ENCODE results near the gene SERPINI2.

DNA sequence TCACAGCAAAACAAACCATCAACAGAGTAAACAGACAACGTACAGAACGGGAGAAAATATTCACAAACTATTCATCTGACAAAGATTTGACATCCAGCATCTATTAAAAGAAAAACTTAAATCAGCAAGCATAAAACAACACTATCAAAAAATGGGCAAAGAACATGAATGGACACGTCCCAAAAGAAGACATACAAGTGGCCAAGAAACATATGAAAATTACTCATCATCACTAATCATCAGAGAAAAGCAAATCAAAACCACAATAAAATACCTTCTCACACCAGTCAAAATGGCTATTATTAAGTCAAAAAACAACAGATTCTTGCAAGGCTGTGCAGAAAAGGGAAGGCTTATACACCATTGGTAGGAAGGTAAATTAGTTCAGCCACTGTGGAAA is 13.7 kb upstream of the SERPINI2 start:
- TF ChIP-seq, protein P1, sequence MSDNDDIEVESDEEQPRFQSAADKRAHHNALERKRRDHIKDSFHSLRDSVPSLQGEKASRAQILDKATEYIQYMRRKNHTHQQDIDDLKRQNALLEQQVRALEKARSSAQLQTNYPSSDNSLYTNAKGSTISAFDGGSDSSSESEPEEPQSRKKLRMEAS (IDR thresholded peaks at IDR 0.05), result no peak
- TF ChIP-seq EP300 (IDR thresholded peaks at IDR 0.05; ENCODE audit: borderline replicate concordance), result no peak
- TF ChIP-seq CEBPB (IDR thresholded peaks at IDR 0.05), result no peak
- TF ChIP-seq FOXM1 (IDR thresholded peaks at IDR 0.05; ENCODE audit: borderline replicate concordance, low read depth), result no peak
- no peak for TF ChIP-seq TAF1 (IDR thresholded peaks at IDR 0.05; ENCODE audit: low read depth)
- no peak for TF ChIP-seq CREB1 (IDR thresholded peaks at IDR 0.05; ENCODE audit: low read depth)
- TF ChIP-seq TEAD4 (IDR thresholded peaks at IDR 0.05), result no peak
- TF ChIP-seq, protein P2, sequence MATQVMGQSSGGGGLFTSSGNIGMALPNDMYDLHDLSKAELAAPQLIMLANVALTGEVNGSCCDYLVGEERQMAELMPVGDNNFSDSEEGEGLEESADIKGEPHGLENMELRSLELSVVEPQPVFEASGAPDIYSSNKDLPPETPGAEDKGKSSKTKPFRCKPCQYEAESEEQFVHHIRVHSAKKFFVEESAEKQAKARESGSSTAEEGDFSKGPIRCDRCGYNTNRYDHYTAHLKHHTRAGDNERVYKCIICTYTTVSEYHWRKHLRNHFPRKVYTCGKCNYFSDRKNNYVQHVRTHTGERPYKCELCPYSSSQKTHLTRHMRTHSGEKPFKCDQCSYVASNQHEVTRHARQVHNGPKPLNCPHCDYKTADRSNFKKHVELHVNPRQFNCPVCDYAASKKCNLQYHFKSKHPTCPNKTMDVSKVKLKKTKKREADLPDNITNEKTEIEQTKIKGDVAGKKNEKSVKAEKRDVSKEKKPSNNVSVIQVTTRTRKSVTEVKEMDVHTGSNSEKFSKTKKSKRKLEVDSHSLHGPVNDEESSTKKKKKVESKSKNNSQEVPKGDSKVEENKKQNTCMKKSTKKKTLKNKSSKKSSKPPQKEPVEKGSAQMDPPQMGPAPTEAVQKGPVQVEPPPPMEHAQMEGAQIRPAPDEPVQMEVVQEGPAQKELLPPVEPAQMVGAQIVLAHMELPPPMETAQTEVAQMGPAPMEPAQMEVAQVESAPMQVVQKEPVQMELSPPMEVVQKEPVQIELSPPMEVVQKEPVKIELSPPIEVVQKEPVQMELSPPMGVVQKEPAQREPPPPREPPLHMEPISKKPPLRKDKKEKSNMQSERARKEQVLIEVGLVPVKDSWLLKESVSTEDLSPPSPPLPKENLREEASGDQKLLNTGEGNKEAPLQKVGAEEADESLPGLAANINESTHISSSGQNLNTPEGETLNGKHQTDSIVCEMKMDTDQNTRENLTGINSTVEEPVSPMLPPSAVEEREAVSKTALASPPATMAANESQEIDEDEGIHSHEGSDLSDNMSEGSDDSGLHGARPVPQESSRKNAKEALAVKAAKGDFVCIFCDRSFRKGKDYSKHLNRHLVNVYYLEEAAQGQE (IDR thresholded peaks at IDR 0.05; ENCODE audit: low read depth), result no peak
- TF ChIP-seq RAD21 (IDR thresholded peaks at IDR 0.05; ENCODE audit: low read depth), result no peak

All from Ishikawa (cell line).